Keratinocyte (primary cell): ENCODE results near the gene FAM24B. TPM values are rescaled to one million over a fixed set of nuclear protein-coding genes. Genes with fewer than 3 reads are reported as not detected.

ENCODE experiments used
- DNase-seq: peaks from one replicate; pipeline ENCODE4 v3.0.0-alpha.2; 2011; ENCODE audit warnings: low read depth, missing footprints, low spot score
- FAIRE-seq: peaks from 2 replicates; lab custom pipeline; 2011; peaks lifted over from hg19 to GRCh38; lab: Jason Lieb, UNC
- H2AFZ ChIP-seq: 2 replicates; pipeline ENCODE4 v1.6.0; 2012; ENCODE audit warnings: low read length, control low read depth, inconsistent platforms; ENCODE audit not compliant: control insufficient read depth
- H3K27ac ChIP-seq: 2 replicates; pipeline ENCODE4 v1.5.1; 2011; ENCODE audit warnings: low read length; ENCODE audit not compliant: control insufficient read depth, insufficient read depth
- H3K27me3 ChIP-seq: 3 replicates; pipeline ENCODE4 v1.6.0; 2011; ENCODE audit warnings: low read length; ENCODE audit not compliant: control insufficient read depth, insufficient read depth; ENCODE audit errors: extremely low read depth
- H3K36me3 ChIP-seq, 2 experiments: 2 replicates in 1 of 2; 3 replicates in 1 of 2; pipeline ENCODE4 v1.5.1; 2011; ENCODE audit warnings: low read length in 2 of 2, mild to moderate bottlenecking in 1 of 2; ENCODE audit not compliant: control insufficient read depth in 2 of 2, insufficient read depth in 2 of 2; ENCODE audit errors: extremely low read depth in 1 of 2
- H3K4me1 ChIP-seq: 3 replicates; pipeline ENCODE4 v1.5.1; 2011; ENCODE audit warnings: low read length; ENCODE audit not compliant: control insufficient read depth, insufficient read depth; ENCODE audit errors: extremely low read depth
- H3K4me2 ChIP-seq: 3 replicates; pipeline ENCODE4 v1.6.0; 2011; ENCODE audit warnings: low read depth, low read length; ENCODE audit not compliant: control insufficient read depth, insufficient read depth; ENCODE audit errors: extremely low read depth
- H3K4me3 ChIP-seq, 3 experiments: fragments of 200-600 bp in 1 of 3; sonication (generic) in 1 of 3; 2 replicates in 2 of 3; 3 replicates in 1 of 3; pipeline ENCODE4 v1.5.1; 2011 to 2016; ENCODE audit warnings: low read length in 3 of 3, mild to moderate bottlenecking in 3 of 3, control low read depth in 2 of 3, inconsistent platforms in 1 of 3, low read depth in 1 of 3, mixed read lengths in 1 of 3, mixed run types in 1 of 3, moderate library complexity in 1 of 3; ENCODE audit not compliant: control insufficient read depth in 2 of 3, insufficient read depth in 2 of 3; ENCODE audit errors: extremely low read depth in 1 of 3
- H3K79me2 ChIP-seq: 2 replicates; pipeline ENCODE4 v1.6.0; 2012; ENCODE audit warnings: low read length; ENCODE audit not compliant: control insufficient read depth, insufficient read depth
- H3K9ac ChIP-seq: 3 replicates; pipeline ENCODE4 v1.6.0; 2011; ENCODE audit warnings: low read length; ENCODE audit not compliant: control insufficient read depth, insufficient read depth; ENCODE audit errors: extremely low read depth
- H3K9me1 ChIP-seq: 3 replicates; pipeline ENCODE4 v1.6.0; 2011; ENCODE audit warnings: low read length; ENCODE audit not compliant: control insufficient read depth, insufficient read depth; ENCODE audit errors: extremely low read depth
- H3K9me3 ChIP-seq: 2 replicates; pipeline ENCODE4 v1.5.1; 2012; ENCODE audit warnings: low read depth, low read length; ENCODE audit not compliant: control insufficient read depth
- H4K20me1 ChIP-seq: 3 replicates; pipeline ENCODE4 v1.6.0; 2011; ENCODE audit warnings: low read length; ENCODE audit not compliant: control insufficient read depth, insufficient read depth; ENCODE audit errors: extremely low read depth
- CTCF ChIP-seq, 3 experiments: IDR thresholded peaks in 1 of 3; conservative IDR thresholded peaks in 1 of 3; optimal IDR thresholded peaks in 1 of 3; 2 replicates in 2 of 3; 3 replicates in 1 of 3; pipeline versions ENCODE3 to v1.5.1; 2011; ENCODE audit warnings: low read length in 3 of 3, mild to moderate bottlenecking in 3 of 3, moderate library complexity in 2 of 3, control low read depth in 1 of 3, inconsistent platforms in 1 of 3; ENCODE audit not compliant: insufficient read depth in 2 of 3; ENCODE audit errors: extremely low read depth in 1 of 3
- EZH2 ChIP-seq: IDR thresholded peaks from one replicate; pipeline ENCODE4 v1.6.1; 2012; ENCODE audit warnings: inconsistent platforms, mild to moderate bottlenecking, low read length, moderate library complexity
- dilution Hi-C: fragments of 300-500 bp; cut with MboI; formaldehyde crosslinking; loops from one replicate; pipeline ENCODE4 v1.7.0; 2020; ENCODE audit warnings: low sequenced_read_pairs; ENCODE audit not compliant: extremely low pct_ligation_motif_present
- polyA plus RNA-seq, 5 experiments: library from polyadenylated mRNA; depleted of rRNA in 3 of 5; stranded (reverse) in 3 of 5; stranded (forward) in 1 of 5; unstranded in 1 of 5; fragments of >200 nt; gene quantifications; 1 replicate in 1 of 5; 2 replicates in 3 of 5; 3 replicates in 1 of 5; pipeline versions ENCODE4 v1.2.1 to v1.2.3, GENCODE V29; 2011 to 2012; ENCODE audit warnings: missing spikeins in 2 of 5, low read depth in 1 of 5, low replicate concordance in 1 of 5

Gene FAM24B
- polyA plus RNA-seq, 1 donor (not counting 4 experiments of a cell fraction or from before 2014, with no cell fraction given), result 4.5 TPM

- dilution Hi-C loops, result no loop called here
- DNase-seq (no peak), FAIRE-seq (no peak)
- H3K9me3 ChIP-seq, result no peaks in the 10 kb centered on the region
- H2AFZ ChIP-seq, result no peak overlapping the region
- peaks cover 5% of the 10 kb centered on the region for H3K27me3 ChIP-seq
- no peaks in the 10 kb centered on the region for H3K9me1 ChIP-seq
- H3K4me2 ChIP-seq, result no peak overlapping the region
- TF ChIP-seq EZH2 (no peak), CTCF (optimal IDR thresholded peaks at IDR 0.05 in 1 of 3, IDR thresholded peaks at IDR 0.05 in 1 of 3, conservative IDR thresholded peaks at IDR 0.05 in 1 of 3; ENCODE audit: extremely low read depth in 1 of 3, insufficient read depth in 2 of 3, low read length in 3 of 3) (no peak)
- no peak overlapping the region for H3K9ac ChIP-seq
- no peaks in the 10 kb centered on the region for H3K79me2 ChIP-seq
- H3K36me3 ChIP-seq, result no peaks in the 10 kb centered on the region
- H3K4me3 ChIP-seq, result no peak overlapping the region
- H3K27ac ChIP-seq, result no peak overlapping the region
- H4K20me1 ChIP-seq, result no peaks in the 10 kb centered on the region
- H3K4me1 ChIP-seq, result no peaks in the 10 kb centered on the region
Measured at GRCh38 chr10:122812751-122813150, 66.6 kb downstream of the FAM24B start.

- Histone ChIP-seq H3K27me3 (no peaks in the 10 kb centered on the region), H4K20me1 (no peaks in the 10 kb centered on the region), H3K9me3 (no peaks in the 10 kb centered on the region), H3K9me1 (no peaks in the 10 kb centered on the region), H3K4me1 (no peaks in the 10 kb centered on the region), H3K9ac (no peak overlapping the region), H2AFZ (no peak overlapping the region), H3K36me3 (no peaks in the 10 kb centered on the region), H3K27ac (no peak overlapping the region), H3K4me3 (no peak overlapping the region), H3K79me2 (no peaks in the 10 kb centered on the region), H3K4me2 (no peak overlapping the region)
- DNase-seq, result no peak
- no peak for FAIRE-seq
- TF ChIP-seq EZH2, result no peak
- dilution Hi-C loops, result no loop called here
Measured at GRCh38 chr10:122802282-122802681, 77.1 kb downstream of the FAM24B start.

Other genes starting within 250 kb of the FAM24B start
- not detected in 3 replicates for gene C10orf120, start 179.7 kb downstream of the FAM24B start, polyA plus RNA-seq
- 0.34 to 0.93 TPM (median 0.58 TPM) in 3 replicates for gene CUZD1, start 33.7 kb downstream of the FAM24B start, polyA plus RNA-seq
- not detected in 3 replicates for gene FAM24A, start 31.0 kb upstream of the FAM24B start, polyA plus RNA-seq
- 4.5 to 8.4 TPM (median 5.2 TPM) in 3 replicates for gene C10orf88, start 74.6 kb upstream of the FAM24B start, polyA plus RNA-seq
- gene PSTK, start 100.8 kb upstream of the FAM24B start, polyA plus RNA-seq, result 4.1 to 5.6 TPM (median 4.2 TPM) in 3 replicates
- 4.6 to 6.5 TPM (median 6.0 TPM) in 3 replicates for gene IKZF5, start 129.2 kb upstream of the FAM24B start, polyA plus RNA-seq
- gene ACADSB, start 129.4 kb upstream of the FAM24B start, polyA plus RNA-seq, result 5.0 to 10.1 TPM (median 6.0 TPM) in 3 replicates